AG08395 (cell line): Measurements from ENCODE around the gene DCC.
"Not testable (repeated sequence)": the region's sequence is repeated elsewhere in the genome, so short reads cannot be mapped to it uniquely, and the experiment has no call there.

Source experiments
- DNase-seq: peaks from one replicate; pipeline ENCODE4 v3.0.0; 2012; ENCODE audit warnings: mixed read lengths, low spot score

DCC gene

GRCh38 chr18:53417003-53417402 lies 1077.0 kb downstream of the DCC start:
- no peak for DNase-seq

GRCh38 chr18:53421869-53422268 lies 1081.9 kb downstream of the DCC start:
- no peak for DNase-seq

GRCh38 chr18:53422896-53423295 lies 1082.9 kb downstream of the DCC start:
- DNase-seq = no peak

- DNase-seq = no peak
These were observed 1086.7 kb downstream of the DCC start for GRCh38 chr18:53426666-53427184.

- no peak for DNase-seq
These were observed 1101.9 kb downstream of the DCC start for GRCh38 chr18:53441761-53442414.

- DNase-seq = no peak
These were observed 1102.4 kb downstream of the DCC start for GRCh38 chr18:53442415-53442783.

- no peak for DNase-seq
These were observed 1103.3 kb downstream of the DCC start for GRCh38 chr18:53443336-53443735.

- no peak for DNase-seq
These were observed 1103.8 kb downstream of the DCC start for GRCh38 chr18:53443831-53444230.

- no peak for DNase-seq
These were observed 1111.9 kb downstream of the DCC start for GRCh38 chr18:53451902-53452301.

GRCh38 chr18:53457068-53457467 lies 1117.1 kb downstream of the DCC start:
- DNase-seq = no peak

GRCh38 chr18:53458268-53458667 lies 1118.3 kb downstream of the DCC start:
- DNase-seq = no peak

GRCh38 chr18:53458944-53459580 lies 1119.1 kb downstream of the DCC start:
- no peak for DNase-seq

- DNase-seq = no peak
These were observed 1127.8 kb downstream of the DCC start for GRCh38 chr18:53467756-53468155.

GRCh38 chr18:53468173-53468572 lies 1128.2 kb downstream of the DCC start:
- DNase-seq = not testable (repeated sequence)

- DNase-seq = no peak
These were observed 1132.5 kb downstream of the DCC start for GRCh38 chr18:53472546-53472945.

- DNase-seq = no peak
These were observed 1138.2 kb downstream of the DCC start for GRCh38 chr18:53478155-53478554.

- no peak for DNase-seq
These were observed 1146.3 kb downstream of the DCC start for GRCh38 chr18:53486296-53486695.

- no peak for DNase-seq
These were observed 1149.3 kb downstream of the DCC start for GRCh38 chr18:53489266-53489665.

GRCh38 chr18:53490019-53490418 lies 1150.0 kb downstream of the DCC start:
- DNase-seq = no peak

- DNase-seq = no peak
These were observed 1156.0 kb downstream of the DCC start for GRCh38 chr18:53496028-53496427.

GRCh38 chr18:53503914-53504441 lies 1164.0 kb downstream of the DCC start:
- no peak for DNase-seq

- no peak for DNase-seq
These were observed 1168.5 kb downstream of the DCC start for GRCh38 chr18:53508529-53508928.

GRCh38 chr18:53509886-53510285 lies 1169.9 kb downstream of the DCC start:
- no peak for DNase-seq

GRCh38 chr18:53511725-53512124 lies 1171.7 kb downstream of the DCC start:
- not testable (repeated sequence) for DNase-seq
